Measurements from ENCODE around the gene KCNQ4. TPM values are rescaled to one million over a fixed set of nuclear protein-coding genes. Genes with fewer than 3 reads are reported as not detected.

The KCNQ4 gene
- total RNA-seq, 1 experiment from 2014 or later, result 1.6 TPM

GRCh38 chr1:40787737-40788560, 4.4 kb downstream of the KCNQ4 start:
- no peaks in the 10 kb centered on the region for H3K36me3 Mint-ChIP-seq (ENCODE audit: insufficient read depth, unreplicated experiment)
- no peaks in the 10 kb centered on the region for H3K9me3 Mint-ChIP-seq (ENCODE audit: unreplicated experiment)
- H3K4me3 ChIP-seq (ENCODE audit: low read depth, low read length), result no peak overlapping the region
- no peaks in the 10 kb centered on the region for H3K36me3 ChIP-seq (ENCODE audit: control insufficient read depth, insufficient read depth, low read length)
- 0 out of 2 replicates have a peak, but pooled peaks cover 2% of the 10 kb centered on the region for H3K4me1 ChIP-seq
- ChIA-PET CTCF (no interaction called here), POLR2A (no interaction called here)
- no peaks in the 10 kb centered on the region for H3K9me3 ChIP-seq
- intact Hi-C loops (cut with micrococcal nuclease; ENCODE audit: unreplicated experiment), result no loop called here
- BruUV-seq (replicated peaks), result no TSS peak
- no peak overlapping the region for H3K4me3 Mint-ChIP-seq (ENCODE audit: unreplicated experiment)
- no peak overlapping the region for H3K27ac Mint-ChIP-seq (ENCODE audit: unreplicated experiment)
- no peak for DNase-seq
- H3K27me3 ChIP-seq (replicated peaks; ENCODE audit: control insufficient read depth, insufficient read depth, low read length), result no peaks in the 10 kb centered on the region
- no peaks in the 10 kb centered on the region for H3K27me3 Mint-ChIP-seq (ENCODE audit: insufficient read depth, unreplicated experiment)
- peaks cover 5% of the 10 kb centered on the region for H3K4me1 Mint-ChIP-seq (ENCODE audit: low read depth, unreplicated experiment)
- TF ChIP-seq CTCF (IDR thresholded peaks at IDR 0.05; ENCODE audit: insufficient read depth in 1 of 2, low read depth in 1 of 2, low read length in 1 of 2, severe bottlenecking in 1 of 2, unreplicated experiment in 1 of 2), result no peak

GRCh38 chr1:40788561-40789341, 5.2 kb downstream of the KCNQ4 start:
- H3K36me3 ChIP-seq (ENCODE audit: control insufficient read depth, insufficient read depth, low read length), result no peaks in the 10 kb centered on the region
- peaks cover 5% of the 10 kb centered on the region for H3K4me1 Mint-ChIP-seq (ENCODE audit: low read depth, unreplicated experiment)
- H3K9me3 Mint-ChIP-seq (ENCODE audit: unreplicated experiment), result no peaks in the 10 kb centered on the region
- no peaks in the 10 kb centered on the region for H3K27me3 ChIP-seq (replicated peaks; ENCODE audit: control insufficient read depth, insufficient read depth, low read length)
- DNase-seq, result no peak
- ChIA-PET CTCF (no interaction called here), POLR2A (no interaction called here)
- H3K27ac Mint-ChIP-seq (ENCODE audit: unreplicated experiment), result no peak overlapping the region
- no peak for TF ChIP-seq CTCF (IDR thresholded peaks at IDR 0.05; ENCODE audit: insufficient read depth in 1 of 2, low read depth in 1 of 2, low read length in 1 of 2, severe bottlenecking in 1 of 2, unreplicated experiment in 1 of 2)
- intact Hi-C loops (cut with micrococcal nuclease; ENCODE audit: unreplicated experiment), result no loop called here
- H3K27me3 Mint-ChIP-seq (ENCODE audit: insufficient read depth, unreplicated experiment), result no peaks in the 10 kb centered on the region
- no peaks in the 10 kb centered on the region for H3K4me1 ChIP-seq
- H3K4me3 ChIP-seq (ENCODE audit: low read depth, low read length), result no peak overlapping the region
- no peaks in the 10 kb centered on the region for H3K36me3 Mint-ChIP-seq (ENCODE audit: insufficient read depth, unreplicated experiment)
- no TSS peak for BruUV-seq (replicated peaks)
- H3K9me3 ChIP-seq, result no peaks in the 10 kb centered on the region
- H3K4me3 Mint-ChIP-seq (ENCODE audit: unreplicated experiment), result no peak overlapping the region

GRCh38 chr1:40789342-40789598, 5.7 kb downstream of the KCNQ4 start:
- H3K9me3 Mint-ChIP-seq (ENCODE audit: unreplicated experiment), result no peaks in the 10 kb centered on the region
- no peak for DNase-seq
- ChIA-PET CTCF (no interaction called here), POLR2A (no interaction called here)
- Histone ChIP-seq H3K36me3 (ENCODE audit: control insufficient read depth, insufficient read depth, low read length) (no peaks in the 10 kb centered on the region), H3K4me1 (no peaks in the 10 kb centered on the region), H3K27me3 (replicated peaks; ENCODE audit: control insufficient read depth, insufficient read depth, low read length) (no peaks in the 10 kb centered on the region), H3K4me3 (ENCODE audit: low read depth, low read length) (no peak overlapping the region), H3K9me3 (no peaks in the 10 kb centered on the region)
- intact Hi-C loops (cut with micrococcal nuclease; ENCODE audit: unreplicated experiment), result no loop called here
- TF ChIP-seq CTCF (IDR thresholded peaks at IDR 0.05; ENCODE audit: insufficient read depth in 1 of 2, low read depth in 1 of 2, low read length in 1 of 2, severe bottlenecking in 1 of 2, unreplicated experiment in 1 of 2), result no peak
- no peaks in the 10 kb centered on the region for H3K27me3 Mint-ChIP-seq (ENCODE audit: insufficient read depth, unreplicated experiment)
- no peak overlapping the region for H3K4me3 Mint-ChIP-seq (ENCODE audit: unreplicated experiment)
- no peak overlapping the region for H3K27ac Mint-ChIP-seq (ENCODE audit: unreplicated experiment)
- BruUV-seq (replicated peaks), result no TSS peak
- no peaks in the 10 kb centered on the region for H3K36me3 Mint-ChIP-seq (ENCODE audit: insufficient read depth, unreplicated experiment)
- peaks cover 5% of the 10 kb centered on the region for H3K4me1 Mint-ChIP-seq (ENCODE audit: low read depth, unreplicated experiment)

All from Caco-2 (cell line).